DND-41 (cell line): Measurements from ENCODE around the gene PLVAP.

ENCODE experiments used
- EZH2 ChIP-seq: IDR thresholded peaks from 3 replicates; pipeline ENCODE4 v1.6.1; 2012; ENCODE audit warnings: borderline replicate concordance, low read depth, mild to moderate bottlenecking, moderate library complexity, low read length, inconsistent platforms; ENCODE audit not compliant: severe bottlenecking
- TF ChIP-seq, protein P1 (sequence below): IDR thresholded peaks from 2 replicates; pipeline ENCODE4 v1.5.1; 2012; ENCODE audit warnings: borderline replicate concordance, low read length, moderate library complexity, mild to moderate bottlenecking; ENCODE audit not compliant: poor library complexity, severe bottlenecking; ENCODE audit errors: extremely low read depth

DNA sequence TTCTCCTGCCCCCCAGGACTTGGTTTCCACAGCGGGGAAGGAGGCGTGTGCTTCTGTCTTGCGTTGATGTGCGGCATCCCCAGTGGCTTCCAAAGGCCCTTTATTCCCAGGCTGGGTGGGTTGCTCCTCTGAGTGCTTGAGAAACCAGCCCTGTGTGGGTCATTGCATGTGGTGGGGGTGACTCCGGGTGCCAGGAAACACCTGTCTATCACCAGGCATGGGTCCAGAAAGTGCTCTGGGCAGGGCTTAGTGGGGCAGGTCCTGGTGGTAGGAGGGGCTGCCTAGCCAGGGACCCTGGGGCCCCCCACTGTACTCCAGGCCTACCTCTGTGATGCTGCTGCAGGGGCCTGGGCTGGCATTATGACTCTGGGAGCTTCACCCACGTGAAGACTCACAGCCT is 58.2 kb downstream of the PLVAP start:
- TF ChIP-seq, protein P1, sequence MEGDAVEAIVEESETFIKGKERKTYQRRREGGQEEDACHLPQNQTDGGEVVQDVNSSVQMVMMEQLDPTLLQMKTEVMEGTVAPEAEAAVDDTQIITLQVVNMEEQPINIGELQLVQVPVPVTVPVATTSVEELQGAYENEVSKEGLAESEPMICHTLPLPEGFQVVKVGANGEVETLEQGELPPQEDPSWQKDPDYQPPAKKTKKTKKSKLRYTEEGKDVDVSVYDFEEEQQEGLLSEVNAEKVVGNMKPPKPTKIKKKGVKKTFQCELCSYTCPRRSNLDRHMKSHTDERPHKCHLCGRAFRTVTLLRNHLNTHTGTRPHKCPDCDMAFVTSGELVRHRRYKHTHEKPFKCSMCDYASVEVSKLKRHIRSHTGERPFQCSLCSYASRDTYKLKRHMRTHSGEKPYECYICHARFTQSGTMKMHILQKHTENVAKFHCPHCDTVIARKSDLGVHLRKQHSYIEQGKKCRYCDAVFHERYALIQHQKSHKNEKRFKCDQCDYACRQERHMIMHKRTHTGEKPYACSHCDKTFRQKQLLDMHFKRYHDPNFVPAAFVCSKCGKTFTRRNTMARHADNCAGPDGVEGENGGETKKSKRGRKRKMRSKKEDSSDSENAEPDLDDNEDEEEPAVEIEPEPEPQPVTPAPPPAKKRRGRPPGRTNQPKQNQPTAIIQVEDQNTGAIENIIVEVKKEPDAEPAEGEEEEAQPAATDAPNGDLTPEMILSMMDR = no peak
- no peak for TF ChIP-seq EZH2
